K562 (cell line): ENCODE measurements around the gene MLST8. TPM values are rescaled to one million over a fixed set of nuclear protein-coding genes. Genes with fewer than 3 reads are reported as not detected.

Experiments
- ATAC-seq: fragments of 200-7000 bp; cut with Tn5 transposase; 3 replicates; pipeline ENCODE4 v1.9.1; 2020; ENCODE audit warnings: moderate library complexity
- BruUV-seq: library from RNA; stranded (reverse); fragments of 400-500 nt; replicated peaks from 2 replicates; lab custom pipeline; 2021; lab: Mats Ljungman, UMichigan
- CTCF ChIA-PET: fragments of 300-600 bp; formaldehyde crosslinking; extraction: SDS; loops from one replicate; lab custom pipeline; 2021; ENCODE audit warnings: low intra/inter-chr PET ratio; lab: Yijun Ruan, JAX
- POLR2A ChIA-PET: fragments of 300-600, 350-650 bp; sonication (Branson Sonifier 250); formaldehyde crosslinking; extraction: SDS; loops from one replicate; lab custom pipeline; 2021; ENCODE audit warnings: antibody characterized with exemption, inconsistent platforms; lab: Yijun Ruan, JAX
- DNase-seq, 4 experiments: peaks; one replicate each; pipeline versions ENCODE4 v3.0.0 to v3.0.0-alpha.2; 2011 to 2018; ENCODE audit warnings: low spot score in 3 of 4, mixed read lengths in 3 of 4; ENCODE audit errors: extremely low read depth in 1 of 4
- FAIRE-seq: peaks from 2 replicates; lab custom pipeline; 2011; peaks lifted over from hg19 to GRCh38; lab: Jason Lieb, UNC
- H2AFZ ChIP-seq: 2 replicates; pipeline ENCODE4 v1.6.0; 2011; ENCODE audit warnings: low read depth, low read length, control low read depth, inconsistent platforms
- H3K27ac ChIP-seq: fragments of 200-600 bp; 3 replicates; pipeline ENCODE4 v1.8.0; 2011; ENCODE audit warnings: low read depth, mild to moderate bottlenecking, control low read depth, inconsistent platforms, low read length, moderate library complexity, mixed read lengths; ENCODE audit errors: extremely low read depth
- H3K27me3 ChIP-seq, 2 experiments: fragments of 300-600 bp in 1 of 2; 2 replicates in 1 of 2; 3 replicates in 1 of 2; pipeline versions ENCODE4 v1.6.0 to v1.8.0; 2011; ENCODE audit warnings: inconsistent platforms in 2 of 2, low read length in 2 of 2, mild to moderate bottlenecking in 1 of 2, mixed read lengths in 1 of 2, moderate library complexity in 1 of 2; ENCODE audit not compliant: control insufficient read depth in 2 of 2, insufficient read depth in 2 of 2
- H3K36me3 ChIP-seq: fragments of 300-600 bp; 3 replicates; pipeline ENCODE4 v1.8.0; 2011; ENCODE audit warnings: mild to moderate bottlenecking, low read length, inconsistent platforms; ENCODE audit not compliant: control insufficient read depth, insufficient read depth
- H3K4me1 ChIP-seq, 2 experiments: fragments of 200-600 bp in 1 of 2; replicated peaks in 1 of 2; 2 replicates in 1 of 2; 3 replicates in 1 of 2; pipeline versions ENCODE4 v1.5.1 to v1.8.0; 2011; ENCODE audit warnings: inconsistent platforms in 2 of 2, low read length in 2 of 2, mild to moderate bottlenecking in 1 of 2, mixed read lengths in 1 of 2, moderate library complexity in 1 of 2; ENCODE audit not compliant: control insufficient read depth in 2 of 2, insufficient read depth in 2 of 2
- H3K4me2 ChIP-seq: 2 replicates; pipeline ENCODE4 v1.6.1; 2011; ENCODE audit warnings: low read length, control low read depth, inconsistent platforms, mixed read lengths; ENCODE audit not compliant: insufficient read depth
- H3K4me3 ChIP-seq: fragments of 200-600 bp; sonication (generic), shearing (Covaris generic); 2 replicates; pipeline ENCODE4 v1.5.1; 2016; ENCODE audit warnings: control low read depth, inconsistent platforms
- H3K79me2 ChIP-seq: fragments of 200-600 bp; 3 replicates; pipeline ENCODE4 v1.8.0; 2011; ENCODE audit warnings: low read length, inconsistent platforms; ENCODE audit not compliant: control insufficient read depth, insufficient read depth
- H3K9ac ChIP-seq, 2 experiments: 2 replicates each; pipeline versions ENCODE4 v1.6.0 to v1.6.1; 2011; ENCODE audit warnings: low read depth in 2 of 2, low read length in 2 of 2, control low read depth in 1 of 2, inconsistent platforms in 1 of 2, mild to moderate bottlenecking in 1 of 2, mixed read lengths in 1 of 2; ENCODE audit not compliant: insufficient read depth in 1 of 2
- H3K9me1 ChIP-seq: one replicate; pipeline ENCODE4 v1.6.0; 2011; ENCODE audit warnings: inconsistent platforms, mild to moderate bottlenecking, low read length, moderate library complexity; ENCODE audit not compliant: control insufficient read depth, insufficient read depth
- H3K9me3 ChIP-seq: replicated peaks from 2 replicates; pipeline ENCODE4 v1.5.1; 2011; ENCODE audit warnings: low read depth, low read length, inconsistent platforms; ENCODE audit not compliant: control insufficient read depth, insufficient read depth
- H4K20me1 ChIP-seq: replicated peaks from 2 replicates; pipeline ENCODE4 v1.6.1; 2011; ENCODE audit warnings: low read length, inconsistent platforms, mixed read lengths; ENCODE audit not compliant: control insufficient read depth, insufficient read depth
- ASH1L ChIP-seq: fragments of 450-650 bp; IDR thresholded peaks from 2 replicates; pipeline ENCODE4 v1.6.1; 2018; ENCODE audit warnings: borderline replicate concordance, mild to moderate bottlenecking, low read depth; ENCODE audit not compliant: partially characterized antibody
- CREB1 ChIP-seq, 2 experiments: sonication (generic) in 1 of 2; formaldehyde crosslinking in 1 of 2; IDR thresholded peaks; 2 replicates each; pipeline versions ENCODE4 v1.6.1 to v1.8.0; 2012 to 2022; ENCODE audit warnings: inconsistent platforms in 1 of 2, mild to moderate bottlenecking in 1 of 2, missing genetic modification reagents in 1 of 2, moderate library complexity in 1 of 2
- ETS1 ChIP-seq: conservative IDR thresholded peaks from 2 replicates; pipeline ENCODE4 v1.6.1; 2011; ENCODE audit warnings: low read depth, mild to moderate bottlenecking, low read length; ENCODE audit not compliant: control insufficient read depth
- HMG20B ChIP-seq: fragments of 250-450 bp; sonication (Bioruptor Pico); IDR thresholded peaks from 2 replicates; pipeline ENCODE4 v1.5.0; 2021; ENCODE audit warnings: mild to moderate bottlenecking
- NR0B1 ChIP-seq: fragments of 450-650 bp; IDR thresholded peaks from one replicate; pipeline ENCODE4 v1.6.1; 2018; ENCODE audit warnings: mild to moderate bottlenecking, moderate library complexity; ENCODE audit not compliant: partially characterized antibody
- NRF1 ChIP-seq, 2 experiments: fragments of 450-650 bp; IDR thresholded peaks in 1 of 2; conservative IDR thresholded peaks in 1 of 2; 2 replicates each; pipeline ENCODE4 v1.6.1; 2014; ENCODE audit warnings: mild to moderate bottlenecking in 2 of 2
- TEAD2 ChIP-seq: fragments of 450-650 bp; IDR thresholded peaks from 2 replicates; pipeline ENCODE4 v1.6.1; 2016; ENCODE audit warnings: missing genetic modification characterization, control low read depth, missing compliant biosample characterization
- USF2 ChIP-seq: sonication (generic); formaldehyde crosslinking; IDR thresholded peaks from 2 replicates; pipeline ENCODE4 v1.5.0; 2020; ENCODE audit warnings: missing genetic modification reagents
- ZNF143 ChIP-seq: sonication (generic); formaldehyde crosslinking; IDR thresholded peaks from 2 replicates; pipeline ENCODE4 v1.9.0; 2022; ENCODE audit warnings: mild to moderate bottlenecking, missing genetic modification reagents
- ZNF518B ChIP-seq: fragments of 250-450 bp; sonication (Bioruptor Pico); IDR thresholded peaks from 2 replicates; pipeline ENCODE4 v1.5.0; 2021; ENCODE audit warnings: mild to moderate bottlenecking, moderate library complexity
- ZNF695 ChIP-seq: fragments of 450-650 bp; formaldehyde crosslinking; IDR thresholded peaks from 2 replicates; pipeline ENCODE4 v1.4.0; 2020; ENCODE audit warnings: mild to moderate bottlenecking, moderate library complexity
- WGBS: fragments of 100-300 bp; shearing (Covaris generic); methylation state at CpG from one replicate; pipeline ENCODE4 v1.1.6; 2016; ENCODE audit warnings: low coverage, mixed read lengths; ENCODE audit not compliant: insufficient coverage; ENCODE audit errors: missing lambda C conversion rate; 5-methylcytosine and 5-hydroxymethylcytosine counted together
- in situ Hi-C: fragments of 300-500 bp; cut with MboI; formaldehyde crosslinking; loops from 4 replicates; pipeline ENCODE4 v1.15.0; 2018; ENCODE audit warnings: inconsistent platforms, mixed read lengths
- intact Hi-C: fragments of 100-400 bp; cut with micrococcal nuclease; formaldehyde crosslinking; loops from 2 replicates; pipeline ENCODE4 v1.14.2; 2022
- polyA plus RNA-seq, 8 experiments: library from polyadenylated mRNA; depleted of rRNA in 4 of 8; stranded (reverse) in 5 of 8; unstranded in 3 of 8; fragments of >200 nt; fragmentation: Nextera tagmentation in 2 of 8; fragmentation: Illumina TruSeq in 1 of 8; extraction: Ambion mirVana in 2 of 8; extraction: Trizol in 1 of 8; gene quantifications; 2 replicates each; pipeline versions ENCODE4 v1.2.1 to v1.2.3, GENCODE V29; 2011 to 2014; ENCODE audit warnings: inconsistent platforms in 1 of 8, missing spikeins in 1 of 8
- total RNA-seq, 7 experiments: library from RNA; depleted of rRNA in 6 of 7; stranded (reverse); fragments of >200 nt in 6 of 7; fragmentation: Illumina TruSeq in 2 of 7; extraction: Trizol in 2 of 7; gene quantifications; 2 replicates each; pipeline versions ENCODE4 v1.2.1 to v1.2.3, GENCODE V29; 2011 to 2021; ENCODE audit warnings: low replicate concordance in 1 of 7

The MLST8 gene
- total and polyA plus RNA-seq, 9 of the 15 experiments (the other 6 are each of a cell fraction or from before 2014, with no cell fraction given): 1.5 to 116 (median 43.3) TPM

GRCh38 chr16:2180962-2181923 lies 24.0 kb upstream of the MLST8 start (continued):
- no peak for TF ChIP-seq ETS1
- no peak for TF ChIP-seq HMG20B
- TF ChIP-seq, all 486 proteins: peak for 0

- intact Hi-C loops: no loop called here
- ATAC-seq: no peak
- Histone ChIP-seq H4K20me1 (no peaks in the 10 kb centered on the region; the same call in 1 of the 2 replicates), H3K27ac (no peak overlapping the region), H3K27me3 (no peaks in the 10 kb centered on the region), H3K4me1 (peaks cover 2 to 95% of the 10 kb centered on the region in 2 experiments; a peak in 3 of 5 replicates), H3K9me3 (no peaks in the 10 kb centered on the region), H3K4me2 (no peak overlapping the region), H3K9me1 (no peaks in the 10 kb centered on the region), H3K9ac (peak overlapping the region in 1 of 2 experiments; percentile 83; a peak in 2 of 4 replicates), H3K79me2 (no peaks in the 10 kb centered on the region), H3K4me3 (no peak overlapping the region), H3K36me3 (peaks cover 8% of the 10 kb centered on the region; the same call in 1 of the 3 replicates), H2AFZ (no peak overlapping the region)
- WGBS: 85% methylated on average over 15 of the region's 20 CpGs
- BruUV-seq: no TSS peak
- in situ Hi-C loops: no loop called here
- DNase-seq: no peak
- ChIA-PET POLR2A (no interaction called here), CTCF (no interaction called here)
- FAIRE-seq: no peak
- TF ChIP-seq ZNF518B (CRISPR knock-in tag): no peak
- TF ChIP-seq NR0B1: no peak
- TF ChIP-seq ZNF695 (CRISPR knock-in tag): no peak
- no peak for TF ChIP-seq NRF1 (conservative IDR thresholded peaks at IDR 0.05 in 1 of 2, IDR thresholded peaks at IDR 0.05 in 1 of 2)
- TF ChIP-seq USF2 (CRISPR knock-in tag): no peak
- TF ChIP-seq ASH1L: no peak
- TF ChIP-seq TEAD2: no peak
- TF ChIP-seq ZNF143 (CRISPR knock-in tag): no peak
- no peak for TF ChIP-seq CREB1 (IDR thresholded peaks at IDR 0.05)
- TF ChIP-seq CREB1 (CRISPR knock-in tag; IDR thresholded peaks at IDR 0.05): no peak
Measured at GRCh38 chr16:2181952-2182351, 23.3 kb upstream of the MLST8 start.
